IPS-18c (cell line): ENCODE data around the gene GSAP.
"Not testable (repeated sequence)": the region's sequence is repeated elsewhere in the genome, so short reads cannot be mapped to it uniquely, and the experiment has no call there.

Experiments used
- H3K4me3 ChIP-seq: 2 replicates; pipeline ENCODE4 v1.7.0; 2013; ENCODE audit warnings: low read depth, mild to moderate bottlenecking, low read length, moderate library complexity; ENCODE audit not compliant: insufficient read depth
- H3K9me3 ChIP-seq: one replicate; pipeline ENCODE4 v1.6.1; 2013; ENCODE audit warnings: mild to moderate bottlenecking, low read length, moderate library complexity; ENCODE audit not compliant: control insufficient read depth, insufficient read depth

The GSAP gene

GRCh38 chr7:77353407-77353721 lies 62.8 kb downstream of the GSAP start:
- no peaks in the 10 kb centered on the region for H3K9me3 ChIP-seq
- no peak overlapping the region for H3K4me3 ChIP-seq

GRCh38 chr7:77352665-77353406 lies 63.3 kb downstream of the GSAP start:
- no peaks in the 10 kb centered on the region for H3K9me3 ChIP-seq
- H3K4me3 ChIP-seq = no peak overlapping the region

GRCh38 chr7:77351539-77352004 lies 64.6 kb downstream of the GSAP start:
- Histone ChIP-seq H3K4me3 (no peak overlapping the region), H3K9me3 (no peaks in the 10 kb centered on the region)

- no peak overlapping the region for H3K4me3 ChIP-seq
Observed at GRCh38 chr7:77349141-77349540, 67.0 kb downstream of the GSAP start.

GRCh38 chr7:77348371-77348813 lies 67.8 kb downstream of the GSAP start:
- no peaks in the 10 kb centered on the region for H3K9me3 ChIP-seq
- H3K4me3 ChIP-seq = no peak overlapping the region

More at GRCh38 chr7:77349141-77349540, 67.0 kb downstream of the GSAP start:
- no peaks in the 10 kb centered on the region for H3K9me3 ChIP-seq

- H3K9me3 ChIP-seq = no peaks in the 10 kb centered on the region
- H3K4me3 ChIP-seq = no peak overlapping the region
Observed at GRCh38 chr7:77346441-77346840, 69.7 kb downstream of the GSAP start.

GRCh38 chr7:77345426-77345825 lies 70.7 kb downstream of the GSAP start:
- not testable (repeated sequence) for H3K9me3 ChIP-seq, H3K4me3 ChIP-seq

- no peak overlapping the region for H3K4me3 ChIP-seq
Observed at GRCh38 chr7:77339726-77340125, 76.4 kb downstream of the GSAP start.

GRCh38 chr7:77338883-77339629 lies 77.1 kb downstream of the GSAP start:
- Histone ChIP-seq H3K4me3 (no peak overlapping the region), H3K9me3 (peaks cover 4% of the 10 kb centered on the region)

More at GRCh38 chr7:77339726-77340125, 76.4 kb downstream of the GSAP start:
- peaks cover 4% of the 10 kb centered on the region for H3K9me3 ChIP-seq

- Histone ChIP-seq H3K4me3 (no peak overlapping the region), H3K9me3 (peaks cover 4% of the 10 kb centered on the region)
Observed at GRCh38 chr7:77338260-77338659, 77.9 kb downstream of the GSAP start.

- no peak overlapping the region for H3K4me3 ChIP-seq
- H3K9me3 ChIP-seq = peaks cover 4% of the 10 kb centered on the region
Observed at GRCh38 chr7:77337456-77337990, 78.6 kb downstream of the GSAP start.

GRCh38 chr7:77335581-77335980 lies 80.6 kb downstream of the GSAP start:
- Histone ChIP-seq H3K4me3 (no peak overlapping the region), H3K9me3 (peaks cover 3% of the 10 kb centered on the region)

- H3K9me3 ChIP-seq, H3K4me3 ChIP-seq: not testable (repeated sequence)
Observed at GRCh38 chr7:77334039-77334438, 82.1 kb downstream of the GSAP start.

- Histone ChIP-seq H3K9me3 (no peaks in the 10 kb centered on the region), H3K4me3 (no peak overlapping the region)
Observed at GRCh38 chr7:77331938-77332695, 84.0 kb downstream of the GSAP start.

GRCh38 chr7:77330169-77330882 lies 85.8 kb downstream of the GSAP start:
- Histone ChIP-seq H3K9me3 (no peaks in the 10 kb centered on the region), H3K4me3 (no peak overlapping the region)

GRCh38 chr7:77329466-77330168 lies 86.5 kb downstream of the GSAP start:
- no peak overlapping the region for H3K4me3 ChIP-seq
- H3K9me3 ChIP-seq = no peaks in the 10 kb centered on the region
